Neural progenitor cell (in vitro differentiated cells): ENCODE data around the gene CHRNA9. TPM values are rescaled to one million over a fixed set of nuclear protein-coding genes. Genes with fewer than 3 reads are reported as not detected.

ENCODE experiments used
- DNase-seq: peaks from one replicate; pipeline ENCODE4 v3.0.0-alpha.2; 2016; ENCODE audit warnings: low spot score
- H2AFZ ChIP-seq: fragments of 200-600 bp; sonication (generic); replicated peaks from 2 replicates; pipeline ENCODE4 v1.6.1; 2016; ENCODE audit warnings: antibody characterized with exemption
- H3F3A ChIP-seq: fragments of 200-600 bp; sonication (generic); 2 replicates; pipeline ENCODE4 v1.6.1; 2016; ENCODE audit warnings: antibody characterized with exemption, low read depth
- H3K27ac ChIP-seq: fragments of 200-600 bp; sonication (generic); 2 replicates; pipeline ENCODE4 v1.5.1; 2016; ENCODE audit warnings: mild to moderate bottlenecking
- H3K27me3 ChIP-seq: fragments of 200-600 bp; sonication (generic); 2 replicates; pipeline ENCODE4 v1.6.1; 2016; ENCODE audit warnings: mild to moderate bottlenecking, moderate library complexity
- H3K36me3 ChIP-seq: fragments of 200-600 bp; sonication (generic); 2 replicates; pipeline ENCODE4 v1.5.1; 2016
- H3K4me1 ChIP-seq: fragments of 200-600 bp; sonication (generic); 2 replicates; pipeline ENCODE4 v1.6.1; 2016; ENCODE audit warnings: mixed run types
- H3K4me2 ChIP-seq: fragments of 200-600 bp; sonication (generic); 2 replicates; pipeline ENCODE4 v1.6.1; 2016
- H3K4me3 ChIP-seq: fragments of 200-600 bp; sonication (generic); 2 replicates; pipeline ENCODE4 v1.5.1; 2016
- H3K79me2 ChIP-seq: fragments of 200-600 bp; sonication (generic); 2 replicates; pipeline ENCODE4 v1.6.1; 2016; ENCODE audit warnings: low read depth
- H3K9ac ChIP-seq: fragments of 200-600 bp; sonication (generic); 2 replicates; pipeline ENCODE4 v1.6.1; 2016
- H3K9me3 ChIP-seq: fragments of 200-600 bp; sonication (generic); 2 replicates; pipeline ENCODE4 v1.5.1; 2016; ENCODE audit warnings: low read depth
- H4K20me1 ChIP-seq: fragments of 200-600 bp; sonication (generic); 2 replicates; pipeline ENCODE4 v1.6.1; 2016; ENCODE audit warnings: low read depth
- H3K27ac Mint-ChIP-seq: 3 replicates; pipeline ENCODE4 v1.8.0; 2021; ENCODE audit warnings: mixed read lengths
- H3K27me3 Mint-ChIP-seq: 2 replicates; pipeline ENCODE4 v1.8.0; 2022; ENCODE audit warnings: low read depth, mild to moderate bottlenecking, inconsistent platforms, moderate library complexity, mixed read lengths; ENCODE audit not compliant: insufficient read depth
- H3K36me3 Mint-ChIP-seq: 3 replicates; pipeline ENCODE4 v1.8.0; 2021; ENCODE audit warnings: mixed read lengths
- H3K4me1 Mint-ChIP-seq: 3 replicates; pipeline ENCODE4 v1.8.0; 2021; ENCODE audit warnings: mixed read lengths
- H3K4me3 Mint-ChIP-seq: 3 replicates; pipeline ENCODE4 v1.8.0; 2021; ENCODE audit warnings: mild to moderate bottlenecking, moderate library complexity, mixed read lengths
- H3K9me3 Mint-ChIP-seq: 3 replicates; pipeline ENCODE4 v1.8.0; 2020; ENCODE audit warnings: mixed read lengths
- EZH2 ChIP-seq: fragments of 200-600 bp; sonication (generic); IDR thresholded peaks from 2 replicates; pipeline ENCODE4 v1.6.1; 2017; ENCODE audit warnings: antibody characterized with exemption, mild to moderate bottlenecking, moderate library complexity
- EZH2phosphoT487 ChIP-seq: fragments of 200-600 bp; sonication (generic); IDR thresholded peaks from 2 replicates; pipeline ENCODE4 v1.6.1; 2017; ENCODE audit warnings: antibody characterized with exemption
- total RNA-seq: library from RNA; depleted of rRNA; stranded (reverse); fragments of >200 nt; gene quantifications from 2 replicates; pipeline ENCODE4 v1.2.3, GENCODE V29; 2015; ENCODE audit warnings: low replicate concordance
- TF ChIP-seq, protein P1 (sequence below): fragments of 200-600 bp; sonication (generic); IDR thresholded peaks from 2 replicates; pipeline ENCODE4 v1.5.1; 2017; ENCODE audit warnings: antibody characterized with exemption, mild to moderate bottlenecking

Gene CHRNA9
- total RNA-seq, 1 donor from 2014 or later: 0.67 TPM

DNA sequence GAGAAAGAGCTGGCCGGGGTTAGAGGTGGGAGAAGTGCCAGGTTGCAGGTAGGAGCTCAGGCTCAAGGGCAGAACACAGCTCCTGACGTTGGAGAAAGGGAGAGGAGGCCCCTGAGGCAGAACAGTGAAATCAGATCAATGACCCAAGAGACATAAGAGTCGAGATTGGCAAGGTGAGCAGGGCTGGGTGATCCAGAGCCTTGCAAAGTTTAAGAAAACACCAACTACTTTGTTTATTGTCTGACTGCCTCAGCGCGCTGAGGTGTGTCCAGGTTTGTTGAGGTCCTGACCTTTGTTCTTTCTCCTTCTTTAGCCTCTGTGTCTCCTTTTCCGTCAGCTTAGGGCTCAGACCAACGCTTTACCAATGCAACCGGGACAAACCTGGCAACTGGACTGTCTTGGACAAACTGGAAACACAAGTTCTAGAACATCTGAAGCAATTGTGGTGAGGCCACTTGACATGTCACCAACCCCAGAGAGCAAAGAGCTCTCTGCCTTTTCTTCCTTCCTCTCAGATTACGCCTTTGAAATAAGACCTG, 28.3 kb downstream of the CHRNA9 start:
- Mint-ChIP-seq H3K27me3 (peaks cover 4% of the 10 kb centered on the region), H3K4me3 (no peak overlapping the region), H3K4me1 (peaks cover 3% of the 10 kb centered on the region), H3K36me3 (peaks cover 2% of the 10 kb centered on the region), H3K27ac (no peak overlapping the region), H3K9me3 (peaks cover 8% of the 10 kb centered on the region)
- Histone ChIP-seq H3K4me1 (no peaks in the 10 kb centered on the region), H3K4me2 (no peak overlapping the region), H3K9ac (no peak overlapping the region), H2AFZ (no peak overlapping the region), H3K27ac (no peak overlapping the region), H3K9me3 (no peaks in the 10 kb centered on the region), H3K27me3 (no peaks in the 10 kb centered on the region), H4K20me1 (no peaks in the 10 kb centered on the region), H3K4me3 (no peak overlapping the region), H3F3A (no peaks in the 10 kb centered on the region), H3K36me3 (no peaks in the 10 kb centered on the region), H3K79me2 (no peaks in the 10 kb centered on the region)
- DNase-seq: no peak
- TF ChIP-seq, protein P1, sequence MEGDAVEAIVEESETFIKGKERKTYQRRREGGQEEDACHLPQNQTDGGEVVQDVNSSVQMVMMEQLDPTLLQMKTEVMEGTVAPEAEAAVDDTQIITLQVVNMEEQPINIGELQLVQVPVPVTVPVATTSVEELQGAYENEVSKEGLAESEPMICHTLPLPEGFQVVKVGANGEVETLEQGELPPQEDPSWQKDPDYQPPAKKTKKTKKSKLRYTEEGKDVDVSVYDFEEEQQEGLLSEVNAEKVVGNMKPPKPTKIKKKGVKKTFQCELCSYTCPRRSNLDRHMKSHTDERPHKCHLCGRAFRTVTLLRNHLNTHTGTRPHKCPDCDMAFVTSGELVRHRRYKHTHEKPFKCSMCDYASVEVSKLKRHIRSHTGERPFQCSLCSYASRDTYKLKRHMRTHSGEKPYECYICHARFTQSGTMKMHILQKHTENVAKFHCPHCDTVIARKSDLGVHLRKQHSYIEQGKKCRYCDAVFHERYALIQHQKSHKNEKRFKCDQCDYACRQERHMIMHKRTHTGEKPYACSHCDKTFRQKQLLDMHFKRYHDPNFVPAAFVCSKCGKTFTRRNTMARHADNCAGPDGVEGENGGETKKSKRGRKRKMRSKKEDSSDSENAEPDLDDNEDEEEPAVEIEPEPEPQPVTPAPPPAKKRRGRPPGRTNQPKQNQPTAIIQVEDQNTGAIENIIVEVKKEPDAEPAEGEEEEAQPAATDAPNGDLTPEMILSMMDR: no peak
- TF ChIP-seq EZH2phosphoT487: no peak
- TF ChIP-seq EZH2: no peak

GRCh38 chr4:40363945-40364344, 28.8 kb downstream of the CHRNA9 start:
- peaks cover 8% of the 10 kb centered on the region for H3K9me3 Mint-ChIP-seq
- peaks cover 4% of the 10 kb centered on the region for H3K27me3 Mint-ChIP-seq
- Histone ChIP-seq H4K20me1 (no peaks in the 10 kb centered on the region), H3K4me1 (no peaks in the 10 kb centered on the region), H3K27me3 (no peaks in the 10 kb centered on the region), H3F3A (no peaks in the 10 kb centered on the region), H3K36me3 (no peaks in the 10 kb centered on the region), H3K9ac (no peak overlapping the region), H3K4me2 (no peak overlapping the region), H3K9me3 (no peaks in the 10 kb centered on the region), H3K79me2 (no peaks in the 10 kb centered on the region), H3K27ac (no peak overlapping the region), H2AFZ (no peak overlapping the region), H3K4me3 (no peak overlapping the region)
- H3K27ac Mint-ChIP-seq: no peak overlapping the region
- TF ChIP-seq, protein P1: no peak
- no peak for TF ChIP-seq EZH2
- H3K36me3 Mint-ChIP-seq: peaks cover 2% of the 10 kb centered on the region
- H3K4me3 Mint-ChIP-seq: no peak overlapping the region
- DNase-seq: no peak
- peaks cover 3% of the 10 kb centered on the region for H3K4me1 Mint-ChIP-seq

- Mint-ChIP-seq H3K27me3 (peaks cover 5% of the 10 kb centered on the region), H3K4me1 (peaks cover 3% of the 10 kb centered on the region), H3K27ac (no peak overlapping the region), H3K9me3 (peaks cover 3% of the 10 kb centered on the region), H3K36me3 (peaks cover 2% of the 10 kb centered on the region), H3K4me3 (no peak overlapping the region)
- Histone ChIP-seq H3K36me3 (no peaks in the 10 kb centered on the region), H3K27me3 (no peaks in the 10 kb centered on the region), H3K27ac (no peak overlapping the region), H3K9ac (no peak overlapping the region), H3K4me3 (no peak overlapping the region), H4K20me1 (no peaks in the 10 kb centered on the region), H3F3A (no peaks in the 10 kb centered on the region), H3K79me2 (no peaks in the 10 kb centered on the region), H2AFZ (no peak overlapping the region), H3K4me1 (no peaks in the 10 kb centered on the region), H3K9me3 (no peaks in the 10 kb centered on the region), H3K4me2 (no peak overlapping the region)
- TF ChIP-seq EZH2 (no peak), EZH2phosphoT487 (no peak)
- TF ChIP-seq, protein P1: no peak
- no peak for DNase-seq
Measured at GRCh38 chr4:40365766-40366165, 30.6 kb downstream of the CHRNA9 start.
